Smooth muscle cell (in vitro differentiated cells): Measurements from ENCODE around the gene CST6. TPM values are rescaled to one million over a fixed set of nuclear protein-coding genes. Genes with fewer than 3 reads are reported as not detected.

Source experiments
- DNase-seq: peaks from one replicate; lab custom pipeline; 2025; ENCODE audit not compliant: unreplicated experiment; lab: John Stamatoyannopoulos, UW
- H2AFZ ChIP-seq: fragments of 200-600 bp; sonication (generic); 2 replicates; pipeline ENCODE4 v1.6.0; 2016; ENCODE audit warnings: antibody characterized with exemption, low read depth, mild to moderate bottlenecking
- H3F3A ChIP-seq: fragments of 200-600 bp; sonication (generic); 2 replicates; pipeline ENCODE4 v1.6.0; 2017; ENCODE audit warnings: antibody characterized with exemption, low read depth
- H3K27ac ChIP-seq: fragments of 200-600 bp; sonication (generic); 2 replicates; pipeline ENCODE4 v1.5.1; 2016; ENCODE audit warnings: low read depth, mild to moderate bottlenecking
- H3K27me3 ChIP-seq: fragments of 200-600 bp; sonication (generic); 2 replicates; pipeline ENCODE4 v1.6.1; 2016; ENCODE audit warnings: low read depth, mild to moderate bottlenecking
- H3K36me3 ChIP-seq: fragments of 200-600 bp; sonication (generic); 2 replicates; pipeline ENCODE4 v1.5.1; 2016; ENCODE audit warnings: low read depth
- H3K4me1 ChIP-seq: fragments of 200-600 bp; sonication (generic); 2 replicates; pipeline ENCODE4 v1.5.1; 2016; ENCODE audit warnings: low read depth
- H3K4me2 ChIP-seq: fragments of 200-600 bp; sonication (generic); 2 replicates; pipeline ENCODE4 v1.6.0; 2016; ENCODE audit warnings: mild to moderate bottlenecking
- H3K4me3 ChIP-seq: fragments of 200-600 bp; sonication (generic); 2 replicates; pipeline ENCODE4 v1.5.1; 2016; ENCODE audit warnings: mild to moderate bottlenecking
- H3K79me2 ChIP-seq: fragments of 200-600 bp; sonication (generic); 2 replicates; pipeline ENCODE4 v1.6.0; 2016; ENCODE audit warnings: low read depth, mild to moderate bottlenecking
- H3K9ac ChIP-seq: fragments of 200-600 bp; sonication (generic); 2 replicates; pipeline ENCODE4 v1.6.0; 2016; ENCODE audit warnings: low read depth
- H3K9me3 ChIP-seq: fragments of 200-600 bp; sonication (generic); replicated peaks from 2 replicates; pipeline ENCODE4 v1.5.1; 2016; ENCODE audit warnings: low read depth
- H4K20me1 ChIP-seq: fragments of 200-600 bp; sonication (generic); 2 replicates; pipeline ENCODE4 v1.6.0; 2016; ENCODE audit warnings: low read depth
- CTCF ChIP-seq: fragments of 200-600 bp; sonication (generic); IDR thresholded peaks from 2 replicates; pipeline ENCODE4 v1.5.1; 2017; ENCODE audit warnings: borderline replicate concordance, mild to moderate bottlenecking, antibody characterized with exemption; ENCODE audit not compliant: insufficient read depth, poor library complexity, severe bottlenecking
- WGBS: methylation state at CpG from one replicate; pipeline ENCODE4 v1.1.7; 2016; ENCODE audit warnings: low lambda C conversion rate; 5-methylcytosine and 5-hydroxymethylcytosine counted together
- polyA plus RNA-seq: library from polyadenylated mRNA; unstranded; fragments of >200 nt; fragmentation: Nextera tagmentation; extraction: Ambion mirVana; gene quantifications from 2 replicates; pipeline ENCODE4 v1.2.1, GENCODE V29; 2016
- total RNA-seq: library from RNA; depleted of rRNA; stranded (reverse); fragments of >200 nt; gene quantifications from 2 replicates; pipeline ENCODE4 v1.2.3, GENCODE V29; 2014

The CST6 gene
- total and polyA plus RNA-seq, 2 experiments from 2014 or later: 37.6 to 97.0 TPM

GRCh38 chr11:66014804-66015453 is 3.1 kb downstream of the CST6 start:
- no peak overlapping the region for H3K4me3 ChIP-seq
- no peaks in the 10 kb centered on the region for H3F3A ChIP-seq
- no peaks in the 10 kb centered on the region for H3K36me3 ChIP-seq
- no peaks in the 10 kb centered on the region for H3K4me1 ChIP-seq
- no peaks in the 10 kb centered on the region for H3K9me3 ChIP-seq
- DNase-seq: no peak
- 88% methylated on average over 6 of the region's 6 CpGs for WGBS
- peak overlapping the region; percentile 59 for H3K4me2 ChIP-seq
- H2AFZ ChIP-seq: no peak overlapping the region
- H3K27ac ChIP-seq: peak overlapping the region; percentile 59
- no peaks in the 10 kb centered on the region for H3K79me2 ChIP-seq
- H3K27me3 ChIP-seq: peaks cover 14% of the 10 kb centered on the region
- TF ChIP-seq CTCF: no peak
- H4K20me1 ChIP-seq: no peaks in the 10 kb centered on the region
- H3K9ac ChIP-seq: no peak overlapping the region

- no peak for TF ChIP-seq CTCF
- 38% methylated on average over 7 of the region's 7 CpGs for WGBS
- H4K20me1 ChIP-seq: no peaks in the 10 kb centered on the region
- peaks cover 14% of the 10 kb centered on the region for H3K27me3 ChIP-seq
- H3F3A ChIP-seq: no peaks in the 10 kb centered on the region
- H3K36me3 ChIP-seq: no peaks in the 10 kb centered on the region
- H3K4me2 ChIP-seq: peak overlapping the region; percentile 59
- no peak overlapping the region for H2AFZ ChIP-seq
- peak overlapping the region; percentile 59 for H3K27ac ChIP-seq
- H3K4me3 ChIP-seq: no peak overlapping the region
- H3K9ac ChIP-seq: no peak overlapping the region
- no peaks in the 10 kb centered on the region for H3K4me1 ChIP-seq
- no peaks in the 10 kb centered on the region for H3K79me2 ChIP-seq
- no peak for DNase-seq
- H3K9me3 ChIP-seq: no peaks in the 10 kb centered on the region
Measured at GRCh38 chr11:66015454-66015881, 3.7 kb downstream of the CST6 start.

GRCh38 chr11:66015936-66016792 is 4.4 kb downstream of the CST6 start:
- peak overlapping the region; percentile 59 for H3K27ac ChIP-seq
- no peaks in the 10 kb centered on the region for H3K4me1 ChIP-seq
- no peak for TF ChIP-seq CTCF
- no peak overlapping the region for H3K4me3 ChIP-seq
- no peaks in the 10 kb centered on the region for H3K36me3 ChIP-seq
- peak overlapping the region; percentile 59 for H3K4me2 ChIP-seq
- no peaks in the 10 kb centered on the region for H3F3A ChIP-seq
- peaks cover 14% of the 10 kb centered on the region for H3K27me3 ChIP-seq
- no peaks in the 10 kb centered on the region for H4K20me1 ChIP-seq
- 96% methylated on average over 18 of the region's 18 CpGs for WGBS
- no peaks in the 10 kb centered on the region for H3K79me2 ChIP-seq
- DNase-seq: no peak
- H2AFZ ChIP-seq: no peak overlapping the region
- no peak overlapping the region for H3K9ac ChIP-seq
- no peaks in the 10 kb centered on the region for H3K9me3 ChIP-seq
